C4-2B (cell line): ENCODE data around the gene LEO1.

ENCODE experiments used
- ZFX ChIP-seq: fragments of 450-650 bp; IDR thresholded peaks from 2 replicates; pipeline ENCODE4 v1.6.1; 2017
- TF ChIP-seq, protein P1 (sequence below): fragments of 450-650 bp; conservative IDR thresholded peaks from 2 replicates; pipeline ENCODE4 v1.5.1; 2017; ENCODE audit warnings: mild to moderate bottlenecking

DNA sequence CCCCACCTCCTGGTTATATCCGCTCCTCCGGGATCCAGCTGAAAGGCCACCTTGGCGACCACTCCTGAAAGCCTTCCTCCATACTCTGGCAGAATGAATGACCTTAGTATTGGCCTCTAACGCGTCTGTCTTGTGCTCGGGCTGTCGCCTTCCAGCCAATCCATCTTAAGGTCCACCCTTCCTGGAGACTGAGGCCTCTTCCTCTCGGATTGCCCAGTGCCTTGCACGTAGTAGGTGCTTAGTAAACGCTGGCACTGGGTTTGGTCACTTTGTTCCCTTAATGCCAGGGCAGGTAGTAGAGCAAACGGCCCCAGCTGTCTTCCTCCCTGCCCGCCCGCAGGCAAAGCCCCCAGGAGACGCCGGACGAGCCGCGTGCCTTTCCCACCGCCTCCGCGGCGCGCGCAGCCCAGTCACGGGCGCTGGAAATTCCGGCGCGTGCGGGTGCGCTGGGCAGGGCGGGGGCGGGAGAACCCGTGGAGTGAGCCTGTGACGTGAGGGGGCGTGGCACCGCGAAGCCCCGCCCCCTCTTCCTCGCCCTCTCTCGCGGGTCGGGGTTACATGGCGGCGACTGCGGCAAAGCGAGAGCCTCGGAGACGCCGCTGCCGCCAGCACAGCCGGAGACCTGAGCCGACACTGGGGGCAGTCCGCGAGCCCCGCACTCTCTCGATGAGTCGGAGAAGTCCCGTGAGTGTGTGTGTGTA, 47.3 kb upstream of the LEO1 start, which contains the start of gene MAPK6:
- TF ChIP-seq, protein P1, sequence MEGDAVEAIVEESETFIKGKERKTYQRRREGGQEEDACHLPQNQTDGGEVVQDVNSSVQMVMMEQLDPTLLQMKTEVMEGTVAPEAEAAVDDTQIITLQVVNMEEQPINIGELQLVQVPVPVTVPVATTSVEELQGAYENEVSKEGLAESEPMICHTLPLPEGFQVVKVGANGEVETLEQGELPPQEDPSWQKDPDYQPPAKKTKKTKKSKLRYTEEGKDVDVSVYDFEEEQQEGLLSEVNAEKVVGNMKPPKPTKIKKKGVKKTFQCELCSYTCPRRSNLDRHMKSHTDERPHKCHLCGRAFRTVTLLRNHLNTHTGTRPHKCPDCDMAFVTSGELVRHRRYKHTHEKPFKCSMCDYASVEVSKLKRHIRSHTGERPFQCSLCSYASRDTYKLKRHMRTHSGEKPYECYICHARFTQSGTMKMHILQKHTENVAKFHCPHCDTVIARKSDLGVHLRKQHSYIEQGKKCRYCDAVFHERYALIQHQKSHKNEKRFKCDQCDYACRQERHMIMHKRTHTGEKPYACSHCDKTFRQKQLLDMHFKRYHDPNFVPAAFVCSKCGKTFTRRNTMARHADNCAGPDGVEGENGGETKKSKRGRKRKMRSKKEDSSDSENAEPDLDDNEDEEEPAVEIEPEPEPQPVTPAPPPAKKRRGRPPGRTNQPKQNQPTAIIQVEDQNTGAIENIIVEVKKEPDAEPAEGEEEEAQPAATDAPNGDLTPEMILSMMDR: no peak
- TF ChIP-seq ZFX: no peak
